Measurements from ENCODE around the gene MBTD1. TPM values are rescaled to one million over a fixed set of nuclear protein-coding genes. Genes with fewer than 3 reads are reported as not detected.

Gene MBTD1
- total RNA-seq, 1 donor from 2014 or later, result 20.1 TPM

DNA sequence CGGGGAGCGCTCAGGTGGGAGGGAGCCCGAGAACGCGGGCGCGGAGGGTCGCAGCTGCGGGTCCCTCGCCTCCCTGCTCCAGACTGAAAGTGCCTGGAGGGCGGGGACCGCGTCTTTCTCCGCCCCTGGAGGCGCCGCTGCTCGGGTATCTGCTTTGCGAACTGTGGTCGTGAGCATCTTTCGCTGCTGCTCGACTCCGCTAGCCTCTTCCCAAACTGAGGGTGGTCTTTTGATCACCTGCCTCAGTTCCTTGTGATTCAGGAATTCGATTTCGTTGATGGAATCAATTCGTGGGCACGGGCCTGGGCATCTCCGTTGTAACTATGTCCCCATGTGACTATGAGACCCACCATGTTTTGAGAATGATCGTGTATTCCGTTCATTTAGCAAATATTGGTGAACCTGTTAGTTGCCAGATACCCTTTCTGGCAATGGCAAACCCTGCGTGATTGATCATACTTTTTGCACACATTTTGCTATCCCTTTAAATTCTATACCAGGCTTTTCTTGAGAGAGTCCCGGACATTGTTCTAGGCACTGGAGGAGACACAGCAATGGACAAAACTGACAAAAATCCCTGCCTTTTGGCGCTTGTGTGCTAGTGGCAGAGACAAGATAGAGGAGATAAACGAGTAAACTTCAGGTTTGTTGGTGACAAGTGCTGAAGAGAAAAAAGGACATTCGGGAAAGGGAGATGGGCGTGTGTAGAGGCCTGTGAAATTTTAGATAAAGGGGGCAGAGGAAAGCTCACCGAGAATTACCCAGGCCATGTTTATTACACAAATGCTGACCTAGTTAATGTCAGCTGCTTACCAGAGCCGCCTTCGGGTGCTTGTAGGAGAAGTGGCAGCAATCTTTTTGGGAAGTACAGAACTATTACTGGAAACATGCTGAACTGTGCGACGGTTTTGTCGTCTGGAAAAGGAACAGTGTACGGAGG, 1.4 kb upstream of the MBTD1 start:
- intact Hi-C loops (cut with DNase I), result no loop called here
- peak in 1 of 2 donors; percentile 88 for DNase-seq (ENCODE audit: extremely low spot score in 2 of 2)
- TF ChIP-seq CTCF (IDR thresholded peaks at IDR 0.05), result no peak
- no peak for TF ChIP-seq POLR2A (IDR thresholded peaks at IDR 0.05)
- no peak for TF ChIP-seq POLR2AphosphoS5 (IDR thresholded peaks at IDR 0.05; ENCODE audit: insufficient read depth in 1 of 2, low read depth in 1 of 2)
- peak overlapping the region; percentile 98 for H3K27ac ChIP-seq
- no peaks in the 10 kb centered on the region for H3K9me3 ChIP-seq
- H3K4me1 ChIP-seq, result peaks cover 55% of the 10 kb centered on the region
- H3K4me3 ChIP-seq, result peak overlapping the region; percentile 85 to 100
- H3K36me3 ChIP-seq, result peaks cover 2 to 11% of the 10 kb centered on the region in 2 donors
- H3K27me3 ChIP-seq, result no peaks in the 10 kb centered on the region

DNA sequence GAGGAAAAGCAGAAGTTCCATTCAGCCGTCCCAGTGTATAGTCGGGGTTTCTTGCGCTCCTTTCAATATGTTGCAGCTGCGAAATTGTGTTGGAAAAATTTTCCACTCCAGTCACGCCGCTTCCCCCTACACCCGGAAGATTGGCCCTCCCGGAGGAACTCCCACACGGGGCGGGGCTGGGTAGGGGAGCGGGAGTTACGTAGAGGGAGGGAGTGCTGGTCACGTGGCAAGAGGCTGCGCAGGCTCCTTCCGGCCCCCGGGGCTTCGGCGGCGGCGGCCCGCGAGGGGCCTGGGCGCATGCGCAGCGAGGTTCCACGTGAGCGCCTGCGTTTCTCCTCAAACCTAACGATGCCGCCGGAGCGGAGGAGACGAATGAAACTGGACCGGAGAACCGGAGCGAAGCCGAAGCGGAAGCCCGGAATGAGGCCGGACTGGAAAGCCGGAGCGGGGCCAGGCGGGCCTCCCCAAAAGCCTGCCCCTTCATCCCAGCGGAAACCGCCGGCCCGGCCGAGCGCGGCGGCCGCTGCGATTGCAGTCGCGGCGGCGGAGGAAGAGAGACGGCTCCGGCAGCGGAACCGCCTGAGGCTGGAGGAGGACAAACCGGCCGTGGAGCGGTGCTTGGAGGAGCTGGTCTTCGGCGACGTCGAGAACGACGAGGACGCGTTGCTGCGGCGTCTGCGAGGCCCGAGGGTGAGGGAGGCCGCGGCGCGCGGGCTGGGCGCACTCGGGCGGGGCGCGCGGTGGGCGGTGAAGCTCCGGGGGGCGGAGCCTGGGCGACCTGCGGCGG, 581 bp upstream of the MBTD1 start, which contains the start of gene UTP18:
UTP18 (plus strand) TSS at position 310 of the 787 bp plus-strand sequence; CDS start at position 349, 39 bp downstream.
- H3K4me1 ChIP-seq, result peaks cover 64% of the 10 kb centered on the region

GRCh38 chr17:51258756-51259563, 889 bp downstream of the MBTD1 start:
- Histone ChIP-seq H3K9me3 (no peaks in the 10 kb centered on the region), H3K4me3 (peak overlapping the region; percentile 85 to 100), H3K36me3 (peaks cover 0 to 8% of the 10 kb centered on the region in 2 donors), H3K4me1 (peaks cover 70% of the 10 kb centered on the region), H3K27me3 (no peaks in the 10 kb centered on the region), H3K27ac (peak overlapping the region; percentile 98)
- DNase-seq (ENCODE audit: extremely low spot score in 2 of 2), result no peak
- intact Hi-C loops (cut with DNase I), result no loop called here
- no peak for TF ChIP-seq POLR2A (IDR thresholded peaks at IDR 0.05)
- TF ChIP-seq CTCF (IDR thresholded peaks at IDR 0.05), result no peak
- no peak for TF ChIP-seq POLR2AphosphoS5 (IDR thresholded peaks at IDR 0.05; ENCODE audit: insufficient read depth in 1 of 2, low read depth in 1 of 2)

More for the DNA sequence above, 581 bp upstream of the MBTD1 start, which contains the start of gene UTP18:
- peak; percentile 96 to 98 for DNase-seq (ENCODE audit: extremely low spot score in 2 of 2)
- Histone ChIP-seq H3K27me3 (no peaks in the 10 kb centered on the region), H3K4me3 (peak within 1 kb of the TSS; percentile 85 to 100), H3K27ac (peak within 1 kb of the TSS; percentile 98), H3K9me3 (no peaks in the 10 kb centered on the region), H3K36me3 (peaks cover 2 to 5% of the 10 kb centered on the region in 2 donors)
- intact Hi-C loops (cut with DNase I), result no loop called here
- peak; percentile 91 to 93 for TF ChIP-seq POLR2AphosphoS5 (IDR thresholded peaks at IDR 0.05; ENCODE audit: insufficient read depth in 1 of 2, low read depth in 1 of 2)
- TF ChIP-seq POLR2A (IDR thresholded peaks at IDR 0.05), result peak in 1 of 2 donors; percentile 50
- no peak for TF ChIP-seq CTCF (IDR thresholded peaks at IDR 0.05)

DNA sequence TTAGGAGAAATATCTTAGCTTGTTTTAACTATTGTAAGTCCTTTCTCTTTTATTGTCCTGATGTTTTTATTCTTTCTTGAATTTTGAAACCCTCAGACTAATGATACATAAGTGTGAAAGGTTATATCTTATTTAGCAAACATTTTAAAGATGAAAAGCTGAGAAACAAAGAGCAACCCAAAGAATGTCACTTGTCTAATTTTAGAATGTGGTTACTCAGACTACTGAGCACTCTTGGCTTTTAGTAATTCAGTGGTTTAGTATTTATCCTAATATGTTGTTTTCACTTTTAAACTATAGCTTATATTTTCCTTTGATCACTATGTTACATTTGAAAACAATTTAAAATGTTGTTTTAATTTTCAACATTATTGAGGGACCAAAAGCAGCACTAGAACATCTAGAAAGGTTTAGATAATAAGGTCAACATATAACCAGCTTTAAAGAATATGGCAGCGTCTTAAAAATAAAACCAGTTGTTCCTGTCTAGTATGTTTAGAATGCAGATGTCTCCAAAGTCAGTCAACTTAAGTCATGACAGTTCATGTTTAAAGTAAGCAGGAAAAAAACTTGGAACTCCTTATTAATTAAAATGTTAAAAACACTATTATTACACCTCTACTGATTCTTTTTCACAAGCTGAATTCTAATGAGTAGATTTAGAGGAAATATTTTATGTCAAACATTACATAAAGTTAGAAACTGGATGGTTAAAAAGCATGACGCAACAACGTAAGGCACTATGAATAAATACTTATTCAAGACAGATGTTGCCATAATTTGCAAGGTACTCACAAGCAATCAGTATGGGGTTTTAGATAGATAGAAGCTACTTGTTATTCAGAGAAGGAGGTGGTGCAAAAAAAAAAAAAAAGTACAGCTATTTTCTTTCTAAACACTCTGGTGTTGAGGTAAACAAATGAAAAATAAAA, 2.4 kb downstream of the MBTD1 start:
- Histone ChIP-seq H3K27ac (no peak overlapping the region), H3K27me3 (no peaks in the 10 kb centered on the region), H3K4me1 (peaks cover 59% of the 10 kb centered on the region), H3K36me3 (peaks cover 0 to 11% of the 10 kb centered on the region in 2 donors), H3K4me3 (no peak overlapping the region), H3K9me3 (no peaks in the 10 kb centered on the region)
- TF ChIP-seq POLR2A (IDR thresholded peaks at IDR 0.05) (no peak), CTCF (IDR thresholded peaks at IDR 0.05) (no peak), POLR2AphosphoS5 (IDR thresholded peaks at IDR 0.05; ENCODE audit: insufficient read depth in 1 of 2, low read depth in 1 of 2) (peak in 1 of 2 donors; percentile 38)
- no peak for DNase-seq (ENCODE audit: extremely low spot score in 2 of 2)
- intact Hi-C loops (cut with DNase I), result no loop called here
